ENCODE data around the gene GPC1.

Gene GPC1

DNA sequence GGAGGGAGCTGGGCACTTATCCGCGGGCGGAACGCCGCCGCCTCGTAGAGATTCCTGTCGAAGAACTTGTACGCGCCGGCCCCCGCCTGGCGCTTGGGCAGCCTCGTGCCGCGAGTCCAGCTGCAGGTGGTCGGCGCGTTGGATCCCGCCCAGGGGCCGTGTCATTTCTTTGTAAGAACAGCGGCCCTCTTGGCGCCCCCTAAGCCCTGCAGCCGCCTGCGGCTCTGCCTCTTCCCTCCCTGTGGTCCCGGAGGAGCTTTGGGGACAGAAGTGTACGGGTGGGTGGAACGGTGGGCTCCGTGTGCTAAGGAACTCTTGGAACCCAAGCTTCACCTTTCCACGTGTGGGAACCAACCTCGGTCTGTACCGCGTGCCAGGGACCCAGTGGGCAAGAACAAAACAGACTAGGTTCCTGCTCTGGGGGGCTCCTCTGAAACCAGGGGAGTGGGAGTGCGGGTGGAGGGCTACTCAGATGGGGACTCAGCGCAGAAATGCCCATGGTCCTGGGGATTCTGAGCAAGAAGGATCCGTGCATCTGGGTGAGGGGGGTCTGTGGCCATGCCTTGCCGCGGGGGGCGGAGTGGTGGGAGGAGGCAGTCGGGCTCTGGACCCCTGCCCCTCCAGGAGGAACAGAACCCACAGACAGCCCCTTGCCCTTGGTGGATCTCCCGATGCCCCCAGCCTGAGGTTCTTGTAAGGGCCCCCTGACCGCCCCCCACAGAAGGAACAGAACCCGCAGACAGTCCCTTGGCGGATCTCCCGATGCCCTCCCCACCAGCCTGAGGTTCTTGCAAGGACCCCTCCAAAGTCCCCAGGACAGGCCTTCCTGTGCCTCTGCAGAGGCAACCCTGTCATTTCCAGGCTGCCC is 1.5 kb downstream of the GPC1 start:
- Histone ChIP-seq H3K9ac (ENCODE audit: low read length) (peak overlapping the region; percentile 21), H3K27ac (ENCODE audit: low read depth, low read length) (peak overlapping the region; percentile 75), H3K27me3 (ENCODE audit: control insufficient read depth in 1 of 2, insufficient read depth in 2 of 2, low read length in 2 of 2) (peaks cover 0 to 8% of the 10 kb centered on the region in 2 donors), H3K36me3 (ENCODE audit: insufficient read depth, low read length) (no peaks in the 10 kb centered on the region), H3K9me3 (ENCODE audit: low read length) (no peaks in the 10 kb centered on the region), H3K4me1 (ENCODE audit: insufficient read depth, low read length) (peaks cover 31% of the 10 kb centered on the region), H3K4me3 (ENCODE audit: low read depth in 1 of 2, low read length in 2 of 2) (peak overlapping the region; percentile 35 to 68)

DNA sequence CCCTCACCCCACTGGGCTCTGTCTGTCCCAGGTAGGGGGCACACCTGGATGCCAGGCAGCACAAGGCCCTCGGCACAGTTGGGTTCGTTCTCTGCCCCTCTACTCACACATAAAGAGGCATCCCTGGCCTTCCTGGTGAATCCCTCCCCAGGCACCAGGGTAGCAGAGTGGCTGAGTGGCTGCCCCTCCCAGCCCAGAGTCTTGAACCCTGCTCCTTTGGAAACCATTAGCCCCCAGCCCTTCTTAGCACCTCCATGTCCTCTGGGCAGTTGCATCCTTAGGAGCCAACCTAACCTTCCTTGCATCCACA is 2.0 kb downstream of the GPC1 start:
- Histone ChIP-seq H3K9ac (ENCODE audit: low read length) (no peak overlapping the region), H3K27ac (ENCODE audit: low read depth, low read length) (no peak overlapping the region), H3K9me3 (ENCODE audit: low read length) (no peaks in the 10 kb centered on the region), H3K4me3 (ENCODE audit: low read depth in 1 of 2, low read length in 2 of 2) (peak overlapping the region in 1 of 2 donors; percentile 35), H3K36me3 (ENCODE audit: insufficient read depth, low read length) (no peaks in the 10 kb centered on the region), H3K4me1 (ENCODE audit: insufficient read depth, low read length) (peaks cover 31% of the 10 kb centered on the region), H3K27me3 (ENCODE audit: control insufficient read depth in 1 of 2, insufficient read depth in 2 of 2, low read length in 2 of 2) (peaks cover 0 to 8% of the 10 kb centered on the region in 2 donors)

DNA sequence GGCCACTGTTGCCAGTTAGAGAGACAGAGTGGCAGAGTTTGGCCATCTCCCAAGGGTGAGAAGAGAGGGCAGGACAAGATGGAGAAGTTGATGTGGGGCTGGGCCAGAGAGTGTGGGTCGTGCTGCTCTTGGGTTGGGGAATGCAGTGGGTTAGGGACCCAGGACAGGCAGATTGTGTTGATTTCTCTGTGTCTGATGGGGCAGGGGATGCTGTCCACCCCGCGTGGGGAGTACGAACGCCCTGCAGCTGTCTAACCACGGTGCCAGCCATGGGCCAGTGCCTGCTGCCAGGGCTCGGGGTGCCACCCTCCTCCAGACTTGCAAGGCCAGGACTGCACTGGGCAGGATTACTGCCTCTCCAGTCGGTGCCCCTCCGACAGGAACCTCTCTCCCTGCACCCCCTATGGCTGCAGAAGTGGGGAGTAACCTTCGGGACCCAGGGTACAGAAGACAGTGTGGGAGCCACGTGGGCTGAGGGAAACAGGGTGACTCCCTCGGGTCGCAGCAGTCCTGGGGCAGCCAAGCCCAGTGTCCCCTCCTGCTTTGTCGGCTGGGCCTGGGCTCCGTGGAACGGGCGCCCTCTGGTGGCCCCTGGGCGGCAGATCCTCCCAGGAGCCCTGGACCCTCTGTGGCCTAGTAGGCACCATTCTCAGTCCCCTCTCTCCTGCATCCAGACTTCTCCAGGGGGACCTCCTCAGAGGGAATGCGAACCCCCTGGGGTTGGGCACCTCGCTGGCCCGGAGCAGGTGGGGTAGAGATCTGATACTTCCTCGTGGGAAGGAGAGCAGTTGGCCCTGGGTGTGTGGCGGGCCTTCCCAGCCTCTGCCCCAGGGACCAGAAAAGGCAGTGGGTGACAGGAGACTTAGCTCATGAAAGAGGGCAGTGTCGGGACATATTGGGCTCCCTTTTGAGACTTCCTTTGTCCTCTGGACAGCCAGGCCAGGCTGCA is 2.7 kb downstream of the GPC1 start:
- no peaks in the 10 kb centered on the region for H3K9me3 ChIP-seq (ENCODE audit: low read length)
- peaks cover 0 to 8% of the 10 kb centered on the region in 2 donors for H3K27me3 ChIP-seq (ENCODE audit: control insufficient read depth in 1 of 2, insufficient read depth in 2 of 2, low read length in 2 of 2)
- H3K4me3 ChIP-seq (ENCODE audit: low read depth in 1 of 2, low read length in 2 of 2) = peak overlapping the region in 1 of 2 donors; percentile 16
- no peak overlapping the region for H3K27ac ChIP-seq (ENCODE audit: low read depth, low read length)
- no peak overlapping the region for H3K9ac ChIP-seq (ENCODE audit: low read length)
- peaks cover 31% of the 10 kb centered on the region for H3K4me1 ChIP-seq (ENCODE audit: insufficient read depth, low read length)
- no peaks in the 10 kb centered on the region for H3K36me3 ChIP-seq (ENCODE audit: insufficient read depth, low read length)

DNA sequence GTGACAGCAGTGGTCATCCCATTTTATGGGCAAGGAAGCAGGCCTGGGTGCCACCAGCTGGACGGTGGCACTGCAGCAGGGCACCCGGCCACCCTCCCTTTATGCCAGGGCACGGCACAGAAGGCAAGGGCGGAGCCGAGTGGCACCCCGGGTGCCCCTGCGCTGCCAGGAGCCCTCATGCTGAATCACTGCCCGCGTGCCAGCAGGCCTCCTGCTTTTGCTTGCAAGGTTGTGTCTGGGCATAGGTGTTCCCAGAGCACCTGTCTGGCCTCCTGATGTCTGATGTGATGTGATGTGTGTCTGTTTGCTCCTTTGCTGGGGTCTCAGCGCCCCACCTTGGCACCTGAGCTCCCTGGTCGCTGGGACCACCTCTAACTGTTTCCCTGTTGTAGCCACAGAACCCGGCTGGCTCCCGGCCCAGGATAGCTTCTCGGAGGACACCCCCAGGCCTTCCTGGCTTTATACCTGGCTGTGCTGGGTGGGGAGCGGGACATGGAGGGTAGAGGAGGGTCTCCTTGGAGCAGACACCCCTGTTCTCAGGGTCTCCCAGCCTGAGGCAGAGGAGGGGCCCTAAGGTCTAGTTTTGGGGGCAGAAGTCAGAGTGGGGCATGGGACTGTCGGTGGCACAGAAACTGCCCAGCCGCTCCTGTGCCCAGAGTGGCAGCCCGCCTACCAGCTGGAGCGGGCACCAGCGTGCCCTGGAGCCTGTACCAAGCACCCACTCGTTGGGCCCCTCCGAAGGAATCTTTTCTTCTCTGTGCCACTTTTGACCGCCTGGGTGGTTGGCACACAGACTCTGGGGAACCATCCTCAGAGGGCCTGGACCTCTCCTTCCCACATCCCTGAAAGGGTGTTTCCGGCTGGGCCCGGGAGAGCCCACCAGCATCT is 3.6 kb downstream of the GPC1 start:
- H3K27ac ChIP-seq (ENCODE audit: low read depth, low read length) = no peak overlapping the region
- peaks cover 0 to 8% of the 10 kb centered on the region in 2 donors for H3K27me3 ChIP-seq (ENCODE audit: control insufficient read depth in 1 of 2, insufficient read depth in 2 of 2, low read length in 2 of 2)
- no peak overlapping the region for H3K4me3 ChIP-seq (ENCODE audit: low read depth in 1 of 2, low read length in 2 of 2)
- H3K9me3 ChIP-seq (ENCODE audit: low read length) = no peaks in the 10 kb centered on the region
- H3K36me3 ChIP-seq (ENCODE audit: insufficient read depth, low read length) = no peaks in the 10 kb centered on the region
- H3K9ac ChIP-seq (ENCODE audit: low read length) = no peak overlapping the region
- peaks cover 27% of the 10 kb centered on the region for H3K4me1 ChIP-seq (ENCODE audit: insufficient read depth, low read length)

DNA sequence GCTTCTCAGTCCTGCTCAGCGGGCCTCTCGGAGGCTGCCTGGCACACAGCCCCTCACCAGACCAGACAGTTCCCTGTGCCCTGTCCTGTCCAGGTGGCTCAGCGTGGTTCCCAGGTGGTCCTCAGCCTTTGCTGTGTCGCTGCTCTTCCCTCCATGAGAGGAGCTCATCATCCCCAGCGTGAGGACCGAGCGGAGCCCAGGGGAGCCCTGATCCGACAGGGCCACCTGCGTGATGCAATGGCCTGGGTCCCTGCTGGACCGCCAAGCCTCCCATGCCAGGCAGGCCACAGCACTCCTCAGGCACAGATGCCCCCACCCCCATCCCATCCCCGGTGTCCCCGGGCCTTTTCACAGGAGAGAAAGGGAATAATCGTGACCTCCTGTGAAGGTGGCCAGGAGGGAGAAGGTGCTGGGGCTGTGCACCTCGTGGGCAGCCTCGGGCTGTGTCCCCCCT is 4.3 kb downstream of the GPC1 start:
- no peak overlapping the region for H3K27ac ChIP-seq (ENCODE audit: low read depth, low read length)
- H3K9ac ChIP-seq (ENCODE audit: low read length) = no peak overlapping the region
- H3K9me3 ChIP-seq (ENCODE audit: low read length) = no peaks in the 10 kb centered on the region
- H3K27me3 ChIP-seq (ENCODE audit: control insufficient read depth in 1 of 2, insufficient read depth in 2 of 2, low read length in 2 of 2) = peaks cover 0 to 8% of the 10 kb centered on the region in 2 donors
- H3K36me3 ChIP-seq (ENCODE audit: insufficient read depth, low read length) = no peaks in the 10 kb centered on the region
- H3K4me3 ChIP-seq (ENCODE audit: low read depth in 1 of 2, low read length in 2 of 2) = no peak overlapping the region
- H3K4me1 ChIP-seq (ENCODE audit: insufficient read depth, low read length) = peaks cover 24% of the 10 kb centered on the region

DNA sequence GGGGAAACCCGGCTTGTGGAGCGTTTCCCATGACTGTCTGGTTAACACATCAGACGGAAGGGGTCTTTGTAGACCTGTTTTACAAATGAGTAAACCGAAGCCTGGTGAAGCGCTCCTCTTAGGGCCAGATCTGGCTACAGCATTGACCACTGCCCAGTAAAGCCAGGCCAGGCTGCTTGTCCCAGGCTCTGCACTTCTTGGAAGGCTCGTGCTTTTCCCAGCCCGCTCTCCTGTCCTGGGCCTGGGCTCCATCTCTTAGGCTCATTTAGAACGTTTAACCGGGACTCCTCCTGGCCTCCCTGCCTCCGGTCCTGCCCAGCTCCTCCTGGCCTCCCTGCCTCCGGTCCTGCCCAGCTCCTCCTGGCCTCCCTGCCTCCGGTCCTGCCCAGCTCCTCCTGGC is 4.8 kb downstream of the GPC1 start:
- H3K4me1 ChIP-seq (ENCODE audit: insufficient read depth, low read length) = peaks cover 24% of the 10 kb centered on the region

DNA sequence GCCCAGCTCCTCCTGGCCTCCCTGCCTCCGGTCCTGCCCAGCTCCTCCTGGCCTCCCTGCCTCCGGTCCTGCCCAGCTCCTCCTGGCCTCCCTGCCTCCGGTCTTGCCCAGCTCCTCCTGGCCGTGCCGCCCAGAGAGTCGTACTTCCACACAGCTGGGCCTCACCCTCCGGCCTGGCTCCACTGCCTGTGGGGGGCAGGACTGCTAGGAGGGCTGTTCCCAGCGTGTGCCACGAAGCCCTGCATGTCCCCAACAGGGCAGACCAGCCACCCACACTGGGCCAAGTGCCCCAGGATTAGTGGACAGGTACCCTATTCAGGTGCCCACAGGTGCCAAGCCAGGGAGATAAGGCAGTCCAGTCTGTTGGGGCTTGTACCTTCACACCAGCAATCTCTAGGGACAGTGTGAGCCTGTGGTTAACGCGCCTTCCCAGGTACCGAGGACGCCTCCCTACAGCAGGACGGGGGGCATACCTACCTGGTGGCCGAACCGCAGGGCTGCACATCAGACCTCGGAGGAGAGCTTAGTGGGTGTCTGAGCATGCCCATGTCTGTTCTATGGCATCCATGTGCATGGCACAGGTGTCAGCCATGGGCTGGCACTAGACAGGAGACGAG is 5.3 kb downstream of the GPC1 start:
- Histone ChIP-seq H3K36me3 (ENCODE audit: insufficient read depth, low read length) (no peaks in the 10 kb centered on the region), H3K4me3 (ENCODE audit: low read depth in 1 of 2, low read length in 2 of 2) (no peak overlapping the region), H3K27me3 (ENCODE audit: control insufficient read depth in 1 of 2, insufficient read depth in 2 of 2, low read length in 2 of 2) (peaks cover 0 to 8% of the 10 kb centered on the region in 2 donors), H3K4me1 (ENCODE audit: insufficient read depth, low read length) (peaks cover 24% of the 10 kb centered on the region), H3K27ac (ENCODE audit: low read depth, low read length) (no peak overlapping the region), H3K9ac (ENCODE audit: low read length) (no peak overlapping the region), H3K9me3 (ENCODE audit: low read length) (no peaks in the 10 kb centered on the region)

More for the DNA sequence above, 4.8 kb downstream of the GPC1 start:
- Histone ChIP-seq H3K27me3 (ENCODE audit: control insufficient read depth in 1 of 2, insufficient read depth in 2 of 2, low read length in 2 of 2) (peaks cover 0 to 8% of the 10 kb centered on the region in 2 donors), H3K36me3 (ENCODE audit: insufficient read depth, low read length) (no peaks in the 10 kb centered on the region), H3K27ac (ENCODE audit: low read depth, low read length) (no peak overlapping the region), H3K4me3 (ENCODE audit: low read depth in 1 of 2, low read length in 2 of 2) (no peak overlapping the region), H3K9me3 (ENCODE audit: low read length) (no peaks in the 10 kb centered on the region), H3K9ac (ENCODE audit: low read length) (no peak overlapping the region)

DNA sequence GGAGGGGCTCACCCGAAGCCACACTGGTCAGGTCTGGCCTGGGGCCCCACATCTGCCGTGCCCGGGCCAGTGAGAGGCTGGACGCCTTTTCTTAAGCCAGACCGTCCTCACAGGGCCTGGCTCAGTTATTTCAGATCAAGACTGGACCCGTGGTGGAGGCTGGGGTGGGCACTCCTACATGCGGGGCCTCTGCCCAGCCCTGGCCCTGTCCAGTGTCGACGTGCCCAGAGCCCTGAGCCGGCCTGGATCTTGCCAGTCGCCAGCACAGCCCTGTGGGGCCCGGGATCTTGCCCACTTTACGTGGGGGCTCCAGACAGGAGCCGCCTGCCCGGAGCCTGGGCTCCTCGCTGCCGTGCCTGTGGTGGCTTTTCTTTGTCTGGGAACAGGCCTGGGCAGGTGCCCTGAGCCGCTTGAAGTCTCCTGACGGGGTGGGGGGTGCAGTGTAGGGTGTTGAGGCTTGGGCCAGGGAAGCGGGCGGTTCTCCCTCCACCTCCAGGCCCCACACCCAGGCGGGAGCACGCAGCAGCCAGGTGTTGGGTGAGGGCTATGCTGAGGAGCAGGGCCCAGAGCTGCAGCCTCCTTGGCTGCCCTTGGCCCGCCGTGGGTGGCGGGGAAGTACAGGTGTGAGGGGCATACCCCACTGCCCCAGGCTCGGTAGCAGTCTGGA is 6.0 kb downstream of the GPC1 start:
- no peaks in the 10 kb centered on the region for H3K9me3 ChIP-seq (ENCODE audit: low read length)
- H3K27me3 ChIP-seq (ENCODE audit: control insufficient read depth in 1 of 2, insufficient read depth in 2 of 2, low read length in 2 of 2) = peaks cover 0 to 8% of the 10 kb centered on the region in 2 donors
- H3K4me1 ChIP-seq (ENCODE audit: insufficient read depth, low read length) = peaks cover 24% of the 10 kb centered on the region
- no peaks in the 10 kb centered on the region for H3K36me3 ChIP-seq (ENCODE audit: insufficient read depth, low read length)
- no peak overlapping the region for H3K4me3 ChIP-seq (ENCODE audit: low read depth in 1 of 2, low read length in 2 of 2)
- H3K27ac ChIP-seq (ENCODE audit: low read depth, low read length) = no peak overlapping the region
- no peak overlapping the region for H3K9ac ChIP-seq (ENCODE audit: low read length)

DNA sequence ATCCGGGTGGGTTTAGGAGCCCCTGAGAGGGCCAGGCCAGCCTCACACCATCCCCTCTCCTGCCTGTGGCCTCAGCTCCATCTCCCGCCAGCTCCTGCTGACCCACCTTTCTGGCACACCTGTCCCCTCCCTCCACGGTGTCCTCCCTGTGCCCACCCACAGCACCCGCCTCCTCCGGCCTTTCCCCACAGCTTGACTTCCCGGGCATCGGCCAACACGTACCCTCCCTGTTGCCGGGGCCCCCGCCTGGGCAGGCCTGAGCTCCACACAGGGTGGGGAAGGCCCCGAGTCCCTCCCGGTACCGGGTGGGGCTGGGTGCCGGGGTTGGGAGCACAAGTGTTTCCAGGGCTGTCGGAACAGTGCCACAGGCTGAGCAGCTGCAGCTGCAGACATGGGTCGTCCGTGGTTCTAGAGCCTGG is 6.5 kb downstream of the GPC1 start:
- Histone ChIP-seq H3K27ac (ENCODE audit: low read depth, low read length) (no peak overlapping the region), H3K9ac (ENCODE audit: low read length) (no peak overlapping the region), H3K4me1 (ENCODE audit: insufficient read depth, low read length) (peaks cover 19% of the 10 kb centered on the region), H3K36me3 (ENCODE audit: insufficient read depth, low read length) (no peaks in the 10 kb centered on the region), H3K4me3 (ENCODE audit: low read depth in 1 of 2, low read length in 2 of 2) (no peak overlapping the region), H3K9me3 (ENCODE audit: low read length) (no peaks in the 10 kb centered on the region), H3K27me3 (ENCODE audit: control insufficient read depth in 1 of 2, insufficient read depth in 2 of 2, low read length in 2 of 2) (peaks cover 0 to 2% of the 10 kb centered on the region in 2 donors)

All from muscle layer of colon (tissue), 2 donors.